Measurements from ENCODE around the gene CD300LD.
"Not testable (repeated sequence)": the region's sequence is repeated elsewhere in the genome, so short reads cannot be mapped to it uniquely, and the experiment has no call there.

CD300LD gene

GRCh38 chr17:74592087-74592990, at the start of gene CD300LD:
Gene CD300LD (minus strand): TSS chr17:74592283. CDS start chr17:74592202, 81 bp downstream.
- FAIRE-seq, result no peak

GRCh38 chr17:74641224-74641957, 49.3 kb upstream of the CD300LD start:
- FAIRE-seq, result no peak

- no peak for FAIRE-seq
Measured at GRCh38 chr17:74639704-74640151, 47.6 kb upstream of the CD300LD start.

GRCh38 chr17:74637926-74638325, 45.8 kb upstream of the CD300LD start:
- FAIRE-seq, result no peak

- no peak for FAIRE-seq
Measured at GRCh38 chr17:74637265-74637664, 45.2 kb upstream of the CD300LD start.

GRCh38 chr17:74636541-74637085, 44.5 kb upstream of the CD300LD start:
- FAIRE-seq, result not testable (repeated sequence)

- FAIRE-seq, result no peak
Measured at GRCh38 chr17:74635418-74635817, 43.3 kb upstream of the CD300LD start.

- FAIRE-seq, result no peak
Measured at GRCh38 chr17:74633326-74633725, 41.2 kb upstream of the CD300LD start.

GRCh38 chr17:74632617-74633016, 40.5 kb upstream of the CD300LD start:
- no peak for FAIRE-seq

GRCh38 chr17:74631468-74632450, 39.7 kb upstream of the CD300LD start:
- FAIRE-seq, result no peak

GRCh38 chr17:74630251-74630650, 38.2 kb upstream of the CD300LD start:
- FAIRE-seq, result not testable (repeated sequence)

GRCh38 chr17:74625661-74626060, 33.6 kb upstream of the CD300LD start:
- no peak for FAIRE-seq

GRCh38 chr17:74624131-74624530, 32.0 kb upstream of the CD300LD start:
- no peak for FAIRE-seq

GRCh38 chr17:74623693-74624093, 31.6 kb upstream of the CD300LD start, which contains the start of gene CD300E:
Gene CD300E (minus strand): TSS chr17:74623738. CDS start chr17:74623621, 117 bp downstream.
- FAIRE-seq, result no peak

GRCh38 chr17:74619077-74619673, 27.1 kb upstream of the CD300LD start:
- no peak for FAIRE-seq

- no peak for FAIRE-seq
Measured at GRCh38 chr17:74618451-74618850, 26.4 kb upstream of the CD300LD start.

GRCh38 chr17:74616696-74617095, 24.6 kb upstream of the CD300LD start:
- no peak for FAIRE-seq

- FAIRE-seq, result no peak
Measured at GRCh38 chr17:74612046-74612445, 20.0 kb upstream of the CD300LD start.

- no peak for FAIRE-seq
Measured at GRCh38 chr17:74610108-74610507, 18.0 kb upstream of the CD300LD start.

- no peak for FAIRE-seq
Measured at GRCh38 chr17:74608511-74608910, 16.4 kb upstream of the CD300LD start.

- FAIRE-seq, result no peak
Measured at GRCh38 chr17:74607221-74607620, 15.1 kb upstream of the CD300LD start.

GRCh38 chr17:74606050-74606449, 14.0 kb upstream of the CD300LD start:
- FAIRE-seq, result no peak

Measured in endometrium (tissue), 2 donors.